Fibroblast of skin of right quadriceps (primary cell): ENCODE data around the gene CNTN2.

Experiments
- DNase-seq: peaks from one replicate; pipeline ENCODE4 v3.0.0-alpha.2; 2013

Gene CNTN2

GRCh38 chr1:205057808-205058575, 15.0 kb downstream of the CNTN2 start:
- no peak for DNase-seq

- no peak for DNase-seq
Observed at GRCh38 chr1:205058853-205059252, 15.8 kb downstream of the CNTN2 start.

GRCh38 chr1:205059660-205060059, 16.6 kb downstream of the CNTN2 start:
- DNase-seq = no peak

DNA sequence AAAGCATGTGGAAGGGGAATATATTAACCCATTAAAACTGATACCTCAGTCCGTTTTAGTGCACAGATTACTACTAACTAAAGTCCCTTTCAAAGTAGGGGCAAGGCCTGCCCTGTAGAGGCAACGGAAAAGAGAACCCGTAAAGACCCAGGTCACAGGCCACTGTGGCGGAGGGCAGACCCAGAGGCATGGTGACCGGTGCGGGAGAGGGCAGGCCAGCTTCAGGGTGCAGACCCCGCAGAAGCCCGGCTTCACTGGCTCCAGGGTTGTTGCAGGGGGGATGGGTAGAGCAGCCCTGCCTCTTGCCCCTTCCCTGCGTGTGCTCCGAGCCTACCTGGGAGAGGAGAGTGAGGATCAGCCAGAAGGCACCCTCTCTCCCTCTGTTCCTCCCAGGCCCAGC, 17.7 kb downstream of the CNTN2 start:
- no peak for DNase-seq

DNA sequence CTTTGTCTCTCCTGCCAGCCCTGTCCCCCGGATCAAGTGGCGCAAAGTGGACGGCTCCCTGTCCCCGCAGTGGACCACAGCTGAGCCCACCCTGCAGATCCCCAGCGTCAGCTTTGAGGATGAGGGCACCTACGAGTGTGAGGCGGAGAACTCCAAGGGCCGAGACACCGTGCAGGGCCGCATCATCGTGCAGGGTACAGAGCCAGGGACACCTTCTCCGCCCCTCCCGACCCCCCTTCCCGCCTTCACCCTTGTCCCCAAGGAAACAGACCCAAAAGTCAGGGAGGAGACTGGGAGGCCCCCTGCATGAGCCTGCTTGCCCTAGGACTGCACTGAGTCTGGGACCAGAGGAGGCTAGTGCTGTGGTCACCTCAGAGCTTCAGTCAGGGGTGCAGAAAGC, 18.2 kb downstream of the CNTN2 start:
- DNase-seq = no peak

GRCh38 chr1:205061665-205062069, 18.7 kb downstream of the CNTN2 start:
- DNase-seq = peak; percentile 64

DNA sequence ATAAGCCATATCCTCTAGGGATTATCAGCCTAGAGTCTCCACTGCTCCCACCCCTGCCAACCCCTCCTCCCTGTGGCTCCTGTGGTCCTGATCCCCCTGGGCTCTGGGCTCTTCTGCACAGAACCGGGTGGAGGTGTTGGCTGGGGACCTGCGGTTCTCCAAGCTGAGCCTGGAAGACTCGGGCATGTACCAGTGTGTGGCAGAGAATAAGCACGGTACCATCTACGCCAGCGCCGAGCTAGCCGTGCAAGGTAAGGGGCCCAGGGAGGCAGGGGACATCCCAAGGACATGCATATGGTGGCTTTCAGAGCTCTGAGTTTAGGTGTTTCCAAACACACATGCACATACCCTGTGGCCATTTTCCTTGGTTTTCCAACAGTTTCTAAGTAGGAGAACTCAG, 19.3 kb downstream of the CNTN2 start:
- no peak for DNase-seq

DNA sequence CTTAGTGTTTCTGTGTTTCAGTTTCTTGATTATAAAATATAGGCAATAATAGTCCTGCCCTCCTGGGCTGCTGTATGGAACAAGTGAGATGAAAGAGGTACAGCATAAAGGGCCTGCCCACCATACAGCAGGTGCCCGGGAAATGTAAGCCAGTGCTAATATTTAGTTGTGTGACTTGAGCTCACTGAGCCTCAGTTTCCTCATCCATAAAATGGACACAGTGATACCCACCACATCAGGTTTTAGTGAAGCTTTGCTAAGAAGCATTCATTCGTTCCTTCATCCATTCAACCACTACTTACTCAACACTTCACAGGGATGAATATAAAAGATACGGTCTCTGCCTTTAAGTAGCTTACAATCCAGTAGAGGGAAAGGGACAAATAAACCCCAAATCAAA, 19.9 kb downstream of the CNTN2 start:
- DNase-seq = no peak

DNA sequence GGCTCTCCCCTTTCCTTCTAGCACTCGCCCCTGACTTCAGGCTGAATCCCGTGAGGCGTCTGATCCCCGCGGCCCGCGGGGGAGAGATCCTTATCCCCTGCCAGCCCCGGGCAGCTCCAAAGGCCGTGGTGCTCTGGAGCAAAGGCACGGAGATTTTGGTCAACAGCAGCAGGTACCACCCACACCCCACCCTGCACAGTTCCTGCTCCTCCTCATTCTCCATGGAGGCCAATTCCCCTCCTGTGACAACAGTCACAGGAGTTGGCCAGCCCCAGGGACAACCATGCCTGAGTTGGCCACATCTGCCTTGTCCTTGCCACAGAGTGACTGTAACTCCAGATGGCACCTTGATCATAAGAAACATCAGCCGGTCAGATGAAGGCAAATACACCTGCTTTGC, 21.3 kb downstream of the CNTN2 start:
- DNase-seq = no peak

DNA sequence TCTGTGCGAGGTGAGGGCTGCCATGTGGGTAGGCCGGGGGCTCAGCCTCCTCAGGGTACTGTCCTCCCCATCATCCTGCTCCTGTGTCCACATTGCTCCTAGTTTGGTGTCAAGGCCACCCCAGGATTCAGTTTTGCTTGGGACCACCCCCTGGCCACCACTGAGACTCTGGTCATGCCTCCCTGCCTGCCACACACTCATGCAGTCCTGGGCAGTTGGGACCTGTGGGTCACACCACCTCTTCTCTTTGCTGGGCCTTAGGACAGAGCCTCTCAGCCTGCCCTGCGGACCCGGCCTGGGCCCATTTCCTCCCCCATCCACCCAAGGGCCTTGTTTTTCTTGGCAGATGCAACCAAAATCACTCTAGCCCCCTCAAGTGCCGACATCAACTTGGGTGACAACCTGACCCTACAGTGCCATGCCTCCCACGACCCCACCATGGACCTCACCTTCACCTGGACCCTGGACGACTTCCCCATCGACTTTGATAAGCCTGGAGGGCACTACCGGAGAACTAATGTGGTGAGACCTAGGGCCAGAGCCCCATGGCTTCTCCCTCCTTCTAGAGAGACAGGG, 21.8 kb downstream of the CNTN2 start:
- DNase-seq = no peak

DNA sequence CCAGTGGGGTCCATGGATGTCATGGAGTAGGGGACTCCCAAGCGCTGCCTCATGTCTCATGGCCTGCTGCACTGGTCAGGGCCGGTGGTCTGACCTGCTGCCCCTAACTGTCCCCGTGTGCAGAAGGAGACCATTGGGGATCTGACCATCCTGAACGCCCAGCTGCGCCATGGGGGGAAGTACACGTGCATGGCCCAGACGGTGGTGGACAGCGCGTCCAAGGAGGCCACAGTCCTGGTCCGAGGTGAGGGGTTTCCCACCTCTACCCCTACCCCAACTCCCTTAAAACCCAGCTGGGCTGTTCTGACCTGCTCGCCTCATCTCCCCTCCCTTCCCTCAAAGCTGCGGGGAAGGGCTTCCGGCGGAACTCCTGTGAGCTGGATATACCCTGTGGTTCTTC, 22.7 kb downstream of the CNTN2 start:
- no peak for DNase-seq

DNA sequence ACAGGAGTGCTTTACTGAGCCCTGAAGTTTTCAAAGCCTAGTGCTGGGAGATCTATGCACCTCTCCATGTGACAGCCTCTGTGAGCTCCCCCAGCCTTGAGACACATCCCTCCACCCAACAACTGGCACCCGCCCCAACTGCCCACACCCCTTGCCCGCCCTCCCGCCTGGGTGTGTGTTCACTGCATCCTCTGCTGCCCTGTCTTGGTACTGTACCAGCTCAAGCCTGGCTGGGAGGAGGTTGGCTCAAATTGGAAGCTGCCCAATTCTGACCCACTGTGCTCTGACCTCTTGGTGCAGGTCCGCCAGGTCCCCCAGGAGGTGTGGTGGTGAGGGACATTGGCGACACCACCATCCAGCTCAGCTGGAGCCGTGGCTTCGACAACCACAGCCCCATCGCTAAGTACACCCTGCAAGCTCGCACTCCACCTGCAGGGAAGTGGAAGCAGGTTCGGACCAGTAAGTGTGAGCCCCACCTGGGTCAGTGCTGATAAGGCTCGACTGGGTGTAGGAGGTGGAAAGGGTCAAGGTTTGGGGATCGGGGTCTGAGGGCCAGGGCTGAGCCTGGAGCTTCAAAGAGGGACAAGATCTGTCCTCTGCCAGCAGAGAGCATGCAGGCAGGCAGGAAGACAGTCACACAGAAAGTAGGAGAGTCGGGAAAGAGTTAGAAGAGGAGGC, 23.3 kb downstream of the CNTN2 start:
- no peak for DNase-seq

- no peak for DNase-seq
Observed at GRCh38 chr1:205067031-205067430, 24.0 kb downstream of the CNTN2 start.

- DNase-seq = no peak
Observed at GRCh38 chr1:205068001-205068400, 25.0 kb downstream of the CNTN2 start.

- DNase-seq = peak; percentile 40
Observed at GRCh38 chr1:205068457-205069040, 25.5 kb downstream of the CNTN2 start.

GRCh38 chr1:205069371-205070125, 26.5 kb downstream of the CNTN2 start:
- DNase-seq = no peak

- no peak for DNase-seq
Observed at GRCh38 chr1:205071028-205071409, 28.0 kb downstream of the CNTN2 start.

- no peak for DNase-seq
Observed at GRCh38 chr1:205071801-205072200, 28.8 kb downstream of the CNTN2 start.

DNA sequence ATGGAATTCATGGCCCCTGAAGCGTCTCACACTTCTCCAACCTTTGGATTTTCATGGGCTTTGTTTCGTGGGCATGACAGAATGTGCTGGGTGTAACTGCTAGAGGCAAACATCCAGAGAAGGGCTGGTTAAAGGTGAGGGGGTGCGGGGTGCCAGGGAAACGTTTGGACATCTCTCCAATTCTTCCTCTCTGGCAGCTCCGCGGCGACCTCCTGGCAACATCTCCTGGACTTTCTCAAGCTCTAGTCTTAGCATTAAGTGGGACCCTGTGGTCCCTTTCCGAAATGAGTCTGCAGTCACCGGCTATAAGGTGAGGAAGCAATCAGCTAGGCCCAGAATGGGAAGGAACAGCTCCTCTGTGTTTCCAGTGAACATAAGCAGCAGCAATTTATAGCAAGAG, 29.3 kb downstream of the CNTN2 start:
- DNase-seq = no peak

GRCh38 chr1:205072881-205073280, 29.9 kb downstream of the CNTN2 start:
- DNase-seq = no peak

- no peak for DNase-seq
Observed at GRCh38 chr1:205073511-205073910, 30.5 kb downstream of the CNTN2 start.

DNA sequence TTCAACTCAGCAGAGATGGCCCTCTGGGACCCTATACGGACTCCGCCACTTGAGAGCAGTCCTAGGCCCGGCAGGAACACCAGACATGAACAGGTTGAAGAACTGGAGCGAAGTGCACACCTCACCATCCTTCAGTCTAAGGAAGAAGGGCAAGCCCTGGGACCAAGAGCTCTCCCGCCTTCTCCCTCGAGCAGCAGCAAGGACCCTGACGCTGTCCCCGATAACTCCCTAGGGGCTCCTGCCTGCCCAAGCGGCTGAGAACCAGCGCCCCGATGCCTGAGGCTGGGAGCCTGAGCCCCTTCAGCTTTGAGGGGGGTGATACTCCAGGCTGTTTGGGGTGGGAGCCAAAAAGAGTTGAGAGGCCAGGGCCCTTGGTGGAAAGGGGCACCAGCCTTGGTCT, 31.1 kb downstream of the CNTN2 start:
- no peak for DNase-seq

DNA sequence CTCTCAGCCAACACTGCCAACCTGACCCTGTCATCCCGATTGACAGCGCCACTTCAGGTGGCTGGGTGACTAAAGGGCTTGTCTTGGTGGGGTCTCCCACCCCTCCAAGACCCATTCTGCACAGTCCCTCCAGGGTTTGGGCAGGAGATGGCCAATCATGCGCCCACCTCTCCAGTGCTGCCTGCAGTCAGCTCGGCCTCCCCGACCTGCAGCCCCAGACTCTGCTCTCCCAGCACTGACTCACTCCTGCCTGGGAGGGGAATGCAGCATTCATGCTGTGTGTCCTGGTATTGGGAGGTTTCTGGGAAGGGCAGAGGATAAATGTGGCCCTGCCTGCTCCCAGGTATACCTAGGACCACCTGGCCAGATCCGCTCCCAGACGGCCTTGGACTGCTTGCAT, 31.5 kb downstream of the CNTN2 start:
- DNase-seq = no peak
